Activated effector memory CD4-positive, alpha-beta T cell treated with anti-CD3 and anti-CD28 coated beads, Interleukin-2, amount 50 U/mL, for 16 hours (primary cell): ENCODE data around the gene KCNQ2.

Experiments
- DNase-seq: peaks from one replicate; pipeline ENCODE4 v3.0.0-alpha.2; 2020

KCNQ2 gene

GRCh38 chr20:63379296-63379695 lies 93.2 kb downstream of the KCNQ2 start:
- no peak for DNase-seq

- DNase-seq, result no peak
These were observed 93.8 kb downstream of the KCNQ2 start for GRCh38 chr20:63378626-63379025.

GRCh38 chr20:63377951-63378381 lies 94.5 kb downstream of the KCNQ2 start:
- no peak for DNase-seq

- DNase-seq, result no peak
These were observed 95.1 kb downstream of the KCNQ2 start for GRCh38 chr20:63377256-63377941.

- no peak for DNase-seq
These were observed 95.9 kb downstream of the KCNQ2 start for GRCh38 chr20:63376283-63377250.

- DNase-seq, result no peak
These were observed 97.0 kb downstream of the KCNQ2 start for GRCh38 chr20:63375438-63375837.

- no peak for DNase-seq
These were observed 98.0 kb downstream of the KCNQ2 start for GRCh38 chr20:63374504-63374903.

- no peak for DNase-seq
These were observed 98.5 kb downstream of the KCNQ2 start for GRCh38 chr20:63373996-63374395.

GRCh38 chr20:63372971-63373885 lies 99.2 kb downstream of the KCNQ2 start:
- DNase-seq, result no peak

- no peak for DNase-seq
These were observed 101.1 kb downstream of the KCNQ2 start for GRCh38 chr20:63371291-63371865.

- DNase-seq, result no peak
These were observed 101.8 kb downstream of the KCNQ2 start for GRCh38 chr20:63370618-63371187.

GRCh38 chr20:63369724-63370617 lies 102.5 kb downstream of the KCNQ2 start:
- DNase-seq, result no peak

- DNase-seq, result no peak
These were observed 103.4 kb downstream of the KCNQ2 start for GRCh38 chr20:63369024-63369530.

- no peak for DNase-seq
These were observed 104.3 kb downstream of the KCNQ2 start for GRCh38 chr20:63368151-63368550.

GRCh38 chr20:63367446-63368055 lies 104.9 kb downstream of the KCNQ2 start:
- DNase-seq, result no peak

GRCh38 chr20:63366390-63367365 lies 105.8 kb downstream of the KCNQ2 start:
- DNase-seq, result no peak

- DNase-seq, result no peak
These were observed 106.7 kb downstream of the KCNQ2 start for GRCh38 chr20:63365601-63366389.
